A549 (cell line): Measurements from ENCODE around the gene MCIDAS. TPM values are rescaled to one million over a fixed set of nuclear protein-coding genes. Genes with fewer than 3 reads are reported as not detected.

Experiments
- ATAC-seq, 2 experiments: fragments of 200-7000 bp in 1 of 2; fragments of >200 bp in 1 of 2; cut with Nextera tagmentation in 1 of 2; cut with Tn5 transposase in 1 of 2; 3 replicates each; pipeline versions ENCODE4 v1.8.0 to v1.9.1; 2018 to 2020; ENCODE audit warnings: mild to moderate bottlenecking in 1 of 2, moderate library complexity in 1 of 2
- CTCF ChIA-PET: fragments of 300-600 bp; sonication (Branson Sonifier 250); formaldehyde crosslinking; extraction: SDS; loops from one replicate; lab custom pipeline; 2021; ENCODE audit warnings: antibody characterized with exemption, inconsistent platforms; lab: Yijun Ruan, JAX
- POLR2A ChIA-PET: fragments of 350-600 bp; formaldehyde crosslinking; extraction: SDS; loops from one replicate; lab custom pipeline; 2021; ENCODE audit warnings: antibody characterized with exemption, inconsistent platforms; lab: Yijun Ruan, JAX
- DNase-seq, 2 experiments: peaks; one replicate each; pipeline versions ENCODE4 v3.0.0 to v3.0.0-alpha.2; 2011 to 2016; ENCODE audit warnings: low read depth in 1 of 2, low spot score in 1 of 2
- FAIRE-seq: peaks from 2 replicates; lab custom pipeline; 2011; peaks lifted over from hg19 to GRCh38; lab: Jason Lieb, UNC
- H3K27ac ChIP-seq, 2 experiments: fragments of >200 bp; sonication (Bioruptor Twin); formaldehyde crosslinking; 3 replicates each; pipeline ENCODE4 v1.5.1; 2016 to 2017
- H3K4me1 ChIP-seq: fragments of >200 bp; sonication (Bioruptor Twin); formaldehyde crosslinking; 3 replicates; pipeline ENCODE4 v1.6.1; 2016
- H3K4me2 ChIP-seq: fragments of >200 bp; sonication (Bioruptor Twin); formaldehyde crosslinking; 3 replicates; pipeline ENCODE4 v1.6.1; 2016
- H3K4me3 ChIP-seq: fragments of >200 bp; sonication (Bioruptor Twin); formaldehyde crosslinking; 3 replicates; pipeline ENCODE4 v1.5.1; 2016
- H3K9me3 ChIP-seq: fragments of >200 bp; sonication (Bioruptor Twin); formaldehyde crosslinking; 3 replicates; pipeline ENCODE4 v1.6.1; 2016
- ATOH8 ChIP-seq: fragments of 250-450 bp; sonication (Bioruptor Pico); IDR thresholded peaks from 2 replicates; pipeline ENCODE4 v1.5.0; 2020; ENCODE audit warnings: low read depth, mild to moderate bottlenecking, moderate library complexity
- CBX2 ChIP-seq: fragments of 200-600 bp; sonication (generic); IDR thresholded peaks from 2 replicates; pipeline ENCODE4 v1.6.1; 2016; ENCODE audit warnings: low read depth, mild to moderate bottlenecking, borderline replicate concordance
- CEBPB ChIP-seq, 2 experiments: fragments of >200 bp in 1 of 2; sonication (Bioruptor Twin) in 1 of 2; formaldehyde crosslinking in 1 of 2; IDR thresholded peaks; 2 replicates each; pipeline ENCODE4 v1.6.1; 2012 to 2016
- CHD2 ChIP-seq: fragments of 150-350 bp; IDR thresholded peaks from 2 replicates; pipeline ENCODE4 v1.6.1; 2014; ENCODE audit warnings: low read length; ENCODE audit not compliant: partially characterized antibody
- CTCF ChIP-seq: fragments of >200 bp; sonication (Bioruptor Twin); formaldehyde crosslinking; IDR thresholded peaks from 3 replicates; pipeline ENCODE4 v1.5.1; 2016
- E2F6 ChIP-seq: IDR thresholded peaks from 2 replicates; pipeline ENCODE4 v1.6.1; 2012; ENCODE audit warnings: low read depth, borderline replicate concordance
- EHF ChIP-seq: fragments of 250-450 bp; sonication (Bioruptor Pico); IDR thresholded peaks from 2 replicates; pipeline ENCODE4 v1.5.0; 2020; ENCODE audit warnings: mild to moderate bottlenecking
- ELK1 ChIP-seq: fragments of 150-350 bp; IDR thresholded peaks from 2 replicates; pipeline ENCODE4 v1.6.1; 2014; ENCODE audit warnings: low read depth, mild to moderate bottlenecking, low read length
- GATA3 ChIP-seq: IDR thresholded peaks from 2 replicates; pipeline ENCODE4 v1.6.1; 2012; ENCODE audit warnings: borderline replicate concordance
- KDM1A ChIP-seq: fragments of 200-600 bp; sonication (generic); IDR thresholded peaks from 2 replicates; pipeline ENCODE4 v1.6.1; 2016; ENCODE audit warnings: low read depth, mild to moderate bottlenecking
- NPAS2 ChIP-seq: fragments of 250-450 bp; sonication (Bioruptor Pico); IDR thresholded peaks from 2 replicates; pipeline ENCODE4 v1.8.0; 2022; ENCODE audit warnings: mild to moderate bottlenecking, moderate library complexity, borderline replicate concordance
- NR3C1 ChIP-seq: fragments of >200 bp; sonication (Bioruptor Twin); formaldehyde crosslinking; IDR thresholded peaks from 3 replicates; pipeline ENCODE4 v1.6.1; 2017
- PBX3 ChIP-seq: IDR thresholded peaks from 2 replicates; pipeline ENCODE4 v1.6.1; 2012
- POLR2A ChIP-seq: IDR thresholded peaks from 2 replicates; pipeline ENCODE4 v1.6.1; 2012; ENCODE audit warnings: mild to moderate bottlenecking, low read length
- RAD21 ChIP-seq, 2 experiments: fragments of >200 bp in 1 of 2; sonication (Bioruptor Twin) in 1 of 2; formaldehyde crosslinking in 1 of 2; IDR thresholded peaks in 1 of 2; conservative IDR thresholded peaks in 1 of 2; 2 replicates in 1 of 2; 3 replicates in 1 of 2; pipeline ENCODE4 v1.6.1; 2012 to 2018; ENCODE audit warnings: inconsistent platforms in 1 of 2
- RFX5 ChIP-seq: fragments of 450-650 bp; IDR thresholded peaks from 2 replicates; pipeline ENCODE4 v1.7.1; 2014; ENCODE audit warnings: antibody characterized with exemption, mild to moderate bottlenecking, moderate library complexity
- RNF2 ChIP-seq: fragments of 200-600 bp; sonication (generic); IDR thresholded peaks from 2 replicates; pipeline ENCODE4 v1.6.1; 2016; ENCODE audit warnings: low read depth, mild to moderate bottlenecking, antibody characterized with exemption, moderate library complexity, borderline replicate concordance
- SMC3 ChIP-seq: fragments of >200 bp; sonication (Bioruptor Twin); formaldehyde crosslinking; IDR thresholded peaks from 3 replicates; pipeline ENCODE4 v1.6.1; 2018; ENCODE audit warnings: inconsistent platforms
- SREBF2 ChIP-seq: fragments of 450-650 bp; IDR thresholded peaks from 2 replicates; pipeline ENCODE4 v1.6.1; 2014; ENCODE audit warnings: mild to moderate bottlenecking, moderate library complexity
- TFCP2L1 ChIP-seq: fragments of 250-450 bp; sonication (Bioruptor Pico); IDR thresholded peaks from 2 replicates; pipeline ENCODE4 v1.5.0; 2021; ENCODE audit warnings: mild to moderate bottlenecking
- TP53 ChIP-seq: fragments of 250-450 bp; sonication (Bioruptor Pico); IDR thresholded peaks from 2 replicates; pipeline ENCODE4 v1.5.0; 2021; ENCODE audit warnings: mild to moderate bottlenecking, moderate library complexity
- ZC3H11A ChIP-seq: fragments of 450-650 bp; IDR thresholded peaks from 2 replicates; pipeline ENCODE4 v1.6.1; 2014; ENCODE audit warnings: antibody characterized with exemption, mild to moderate bottlenecking
- ZFP36 ChIP-seq: fragments of 450-650 bp; IDR thresholded peaks from 2 replicates; pipeline ENCODE4 v1.6.1; 2014; ENCODE audit warnings: borderline replicate concordance; ENCODE audit not compliant: partially characterized antibody
- WGBS: methylation state at CpG from one replicate; pipeline ENCODE4 v1.1.6; 2017; ENCODE audit errors: missing lambda C conversion rate; 5-methylcytosine and 5-hydroxymethylcytosine counted together
- polyA plus RNA-seq, 4 experiments: library from polyadenylated mRNA; depleted of rRNA in 3 of 4; stranded (reverse); fragments of >200 nt; fragmentation: RNase III in 1 of 4; extraction: RNeasy Plus Mini Kit Qiagen cat#74134 plus additional on column Dnase treatment in 1 of 4; gene quantifications; 2 replicates in 3 of 4; 3 replicates in 1 of 4; pipeline ENCODE4 v1.2.3, GENCODE V29; 2011 to 2017

The MCIDAS gene
- polyA plus RNA-seq, 2 of the 4 experiments (the other 2 are of a cell fraction), result 2.2 TPM

- TF ChIP-seq RFX5 (no peak), CEBPB (IDR thresholded peaks at IDR 0.05) (0 out of 4 replicates have a peak, but pooled peaks of 1 of the 2 experiments have one; percentile 19), GATA3 (peak; percentile 67)
- Histone ChIP-seq H3K4me3 (no peak overlapping the region), H3K4me1 (peaks cover 9% of the 10 kb centered on the region; the same call in 2 of the 3 replicates), H3K9me3 (no peaks in the 10 kb centered on the region), H3K4me2 (peak overlapping the region; percentile 44), H3K27ac (no peak overlapping the region)
- DNase-seq (peak in 1 of 2 experiments; percentile 41), FAIRE-seq (no peak), ATAC-seq (peak in 1 of 2 experiments; percentile 27; a peak in 3 of 6 replicates)
- 16% methylated on average over 6 of the region's 6 CpGs for WGBS
- ChIA-PET CTCF (interaction anchor here (0.9 to 2.6 kb wide), 3 partner anchors 10 to 45 kb away, joined by 3 to 13 read pairs (median 3); partner anchors contain the start of gene MCIDAS), POLR2A (no interaction called here)
Observed at GRCh38 chr5:55188656-55189540, 38.2 kb downstream of the MCIDAS start.

GRCh38 chr5:55187370-55187769 lies 39.7 kb downstream of the MCIDAS start:
- ChIA-PET CTCF (interaction anchor here (1.0 to 3.7 kb wide), 6 partner anchors 11 to 58 kb away, joined by 3 to 20 read pairs (median 4); partner anchors contain the start of gene GPX8), POLR2A (no interaction called here)
- peaks cover 9% of the 10 kb centered on the region; the same call in 2 of the 3 replicates for H3K4me1 ChIP-seq
- DNase-seq (peak in 1 of 2 experiments; percentile 36), ATAC-seq (peak in 1 of 2 experiments; percentile 51; a peak in 2 of 6 replicates)
- H3K4me3 ChIP-seq, result no peak overlapping the region
- no peak overlapping the region for H3K4me2 ChIP-seq
- no peak overlapping the region for H3K27ac ChIP-seq
- WGBS, result 36% methylated on average over 4 of the region's 4 CpGs
- TF ChIP-seq RAD21 (conservative IDR thresholded peaks at IDR 0.05 in 1 of 2, IDR thresholded peaks at IDR 0.05 in 1 of 2), result peak; percentile 35 to 56; a peak in 3 of 5 replicates
- TF ChIP-seq TP53 (CRISPR knock-in tag), result no peak
- peak; percentile 49 for TF ChIP-seq CTCF
- TF ChIP-seq, all 56 proteins: peak for 2
- no peak for FAIRE-seq
- H3K9me3 ChIP-seq, result no peaks in the 10 kb centered on the region

- FAIRE-seq (no peak), ATAC-seq (no peak), DNase-seq (no peak)
- TF ChIP-seq ELK1 (no peak), NR3C1 (no peak), CHD2 (no peak), ZFP36 (no peak), ATOH8 (no peak), CBX2 (no peak), TP53 (CRISPR knock-in tag) (no peak), SREBF2 (no peak), SMC3 (no peak), PBX3 (no peak), GATA3 (no peak), ZC3H11A (no peak), NPAS2 (CRISPR knock-in tag) (no peak), POLR2A (no peak), EHF (CRISPR knock-in tag) (no peak), TFCP2L1 (CRISPR knock-in tag) (no peak), KDM1A (no peak), RNF2 (no peak), E2F6 (no peak), RFX5 (no peak)
- 8% methylated on average over 1 of the region's 1 CpG for WGBS
- Histone ChIP-seq H3K4me3 (no peak overlapping the region), H3K27ac (no peak overlapping the region), H3K4me2 (no peak overlapping the region), H3K9me3 (no peaks in the 10 kb centered on the region), H3K4me1 (peaks cover 12% of the 10 kb centered on the region)
- CTCF ChIA-PET, result interaction anchor here (1.1 to 1.8 kb wide), 2 partner anchors 9 to 512 kb away, joined by 3 to 4 read pairs; no protein-coding TSS in a partner anchor
- POLR2A ChIA-PET, result no interaction called here
Observed at GRCh38 chr5:55180016-55180415, 47.1 kb downstream of the MCIDAS start.
